NCI-H82 (cell line): ENCODE results near the gene RAP1GAP.

Experiments
- DNase-seq: peaks from one replicate; lab custom pipeline; 2025; lab: John Stamatoyannopoulos, UW

RAP1GAP gene

GRCh38 chr1:21625390-21626190 lies 43.6 kb downstream of the RAP1GAP start:
- DNase-seq: no peak

DNA sequence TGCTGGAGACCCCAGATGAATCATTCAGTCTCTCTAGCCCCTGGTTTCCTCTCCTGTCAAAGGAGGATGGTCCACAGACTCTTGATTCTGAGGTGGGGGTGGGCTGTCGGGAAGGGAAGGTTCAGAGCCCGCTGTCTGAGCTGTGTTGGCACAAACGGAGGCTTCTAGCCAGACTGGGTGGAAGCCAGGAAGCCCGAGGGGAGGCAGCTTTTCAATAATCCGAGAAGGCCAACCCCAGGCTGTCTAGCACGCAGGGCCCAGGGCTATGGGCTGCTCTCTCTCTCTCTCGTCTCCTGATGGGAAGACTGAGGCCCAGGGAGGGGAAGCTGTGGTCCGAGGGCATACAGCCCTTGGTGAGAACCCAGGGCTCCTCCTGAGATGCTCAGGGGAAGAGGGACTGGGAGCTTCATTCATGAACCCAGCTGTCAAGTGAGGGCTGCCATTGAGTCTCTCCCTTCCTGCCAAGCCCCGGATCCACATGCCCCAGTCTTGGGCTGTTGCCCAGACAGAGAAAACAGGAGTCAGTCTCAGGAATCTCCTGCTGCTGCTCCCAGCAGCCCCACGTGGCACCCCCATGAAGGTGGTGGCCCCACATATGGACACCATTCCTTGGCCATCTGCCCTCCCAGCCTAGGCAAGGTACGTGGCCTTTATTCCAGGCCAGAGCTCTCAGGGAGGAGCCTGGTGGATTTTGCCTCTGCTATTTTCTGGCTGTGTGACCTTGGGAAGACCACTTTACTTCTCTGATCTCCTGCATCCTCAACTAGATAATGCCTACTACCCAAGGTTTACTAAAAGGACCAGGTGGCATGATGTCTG lies 44.4 kb downstream of the RAP1GAP start:
- DNase-seq: no peak

GRCh38 chr1:21623410-21623961 lies 45.7 kb downstream of the RAP1GAP start:
- DNase-seq: no peak

GRCh38 chr1:21622466-21623315 lies 46.5 kb downstream of the RAP1GAP start:
- no peak for DNase-seq

DNA sequence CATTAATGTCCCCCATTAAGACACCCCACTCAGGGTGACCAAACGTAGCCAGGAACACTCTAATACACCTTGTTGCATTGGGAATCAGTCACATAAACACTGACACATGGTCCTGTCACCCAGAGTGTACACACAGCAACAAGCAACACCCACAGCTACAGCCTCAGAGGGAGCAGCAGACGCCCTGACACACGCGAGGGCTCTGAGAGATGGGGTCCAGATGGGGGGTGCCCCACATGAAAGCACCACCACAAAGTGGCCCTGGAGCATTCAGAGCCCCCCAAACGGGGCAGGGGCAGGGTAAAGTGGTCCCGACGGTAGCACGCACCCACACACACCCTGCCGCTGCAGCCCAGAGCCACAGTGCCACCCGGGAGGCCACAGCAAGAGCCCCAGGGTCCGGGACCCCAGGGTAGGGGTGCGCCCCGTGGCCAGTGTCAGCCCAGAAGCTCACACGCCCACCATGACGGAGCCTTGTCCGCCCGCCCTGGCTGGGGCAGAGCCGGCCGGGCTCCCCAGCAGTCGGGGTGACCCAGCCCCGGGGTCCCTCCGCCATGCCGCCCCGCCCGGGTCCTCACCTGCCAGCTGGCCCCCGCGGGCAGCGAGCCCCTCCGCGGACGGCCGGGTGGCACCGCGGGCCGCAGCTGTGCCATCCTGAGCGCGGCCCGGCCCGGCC lies 47.3 kb downstream of the RAP1GAP start:
- no peak for DNase-seq

DNA sequence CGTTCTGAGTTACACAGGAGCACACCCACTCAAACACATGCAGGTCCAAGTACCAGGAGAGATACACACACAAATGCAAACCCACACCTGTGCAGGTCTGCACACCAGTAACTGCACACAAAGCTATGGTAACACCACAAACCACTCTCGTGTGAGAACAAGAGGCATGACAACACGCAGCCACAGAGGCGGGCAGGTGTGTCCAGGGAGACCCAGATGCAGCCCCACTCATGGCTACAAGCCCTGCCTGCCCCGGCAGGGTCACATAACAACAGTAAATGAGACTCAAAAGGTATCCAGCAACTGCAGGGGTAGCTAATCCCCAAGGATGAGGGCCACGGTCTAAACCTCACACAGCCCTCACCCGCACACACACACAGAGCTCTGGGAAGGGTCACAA lies 48.1 kb downstream of the RAP1GAP start:
- DNase-seq: no peak

- no peak for DNase-seq
Observed at GRCh38 chr1:21620496-21620895, 48.7 kb downstream of the RAP1GAP start.

DNA sequence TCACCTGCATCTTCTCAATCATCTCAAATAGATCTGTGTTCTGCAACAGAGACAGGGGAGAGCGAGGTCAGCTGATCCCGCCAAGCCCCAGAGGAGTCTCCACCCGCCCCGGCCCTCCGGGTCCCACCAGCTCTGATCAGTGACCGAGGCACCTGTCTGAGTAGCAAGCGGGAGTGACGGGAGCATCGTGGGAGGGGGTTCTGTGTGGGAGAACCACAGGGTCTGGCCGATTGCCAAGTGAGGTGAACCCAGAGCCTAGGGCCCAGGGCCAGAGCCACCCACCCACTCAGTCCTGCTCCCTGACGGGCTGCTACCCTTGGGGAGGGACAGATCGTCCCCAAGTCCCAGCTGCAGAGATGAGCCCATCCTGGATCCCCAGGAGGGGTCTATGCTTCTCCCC lies 49.1 kb downstream of the RAP1GAP start:
- DNase-seq: no peak

- no peak for DNase-seq
Observed at GRCh38 chr1:21619375-21619947, 49.7 kb downstream of the RAP1GAP start.

GRCh38 chr1:21618561-21619374 lies 50.4 kb downstream of the RAP1GAP start:
- no peak for DNase-seq

- DNase-seq: no peak
Observed at GRCh38 chr1:21618059-21618458, 51.1 kb downstream of the RAP1GAP start.

DNA sequence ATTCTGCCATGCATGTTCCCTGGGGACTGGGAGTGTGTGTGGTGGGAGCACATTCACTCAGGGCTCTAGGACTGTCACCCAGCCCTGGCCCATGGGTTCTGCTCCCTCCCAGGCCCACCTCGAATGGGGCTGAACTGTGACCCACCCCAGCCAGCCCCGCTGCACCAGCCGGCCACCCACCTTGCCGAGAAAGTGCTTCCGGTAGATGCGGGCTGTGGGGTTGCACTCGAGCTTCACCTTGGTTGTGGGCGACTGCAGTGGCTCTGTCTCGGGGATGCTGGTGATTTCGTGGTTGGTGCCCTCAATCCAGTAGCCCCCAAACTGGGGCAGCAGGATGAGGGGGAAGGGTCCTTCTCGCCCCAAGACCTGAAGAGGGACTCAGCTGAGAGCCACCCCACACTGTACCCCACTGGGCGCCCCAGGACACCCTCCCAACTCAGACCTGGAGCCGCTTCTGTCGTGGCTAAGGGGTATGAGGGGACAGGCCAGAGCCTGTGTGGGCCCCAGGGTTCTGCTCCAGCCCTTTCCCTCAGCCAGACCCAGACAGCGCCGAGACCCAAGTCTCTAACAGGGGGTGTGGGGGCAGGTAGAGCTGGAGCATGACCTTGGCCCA lies 51.9 kb downstream of the RAP1GAP start:
- DNase-seq: no peak

GRCh38 chr1:21616372-21616771 lies 52.8 kb downstream of the RAP1GAP start:
- no peak for DNase-seq

- DNase-seq: no peak
Observed at GRCh38 chr1:21614419-21615115, 54.6 kb downstream of the RAP1GAP start.

DNA sequence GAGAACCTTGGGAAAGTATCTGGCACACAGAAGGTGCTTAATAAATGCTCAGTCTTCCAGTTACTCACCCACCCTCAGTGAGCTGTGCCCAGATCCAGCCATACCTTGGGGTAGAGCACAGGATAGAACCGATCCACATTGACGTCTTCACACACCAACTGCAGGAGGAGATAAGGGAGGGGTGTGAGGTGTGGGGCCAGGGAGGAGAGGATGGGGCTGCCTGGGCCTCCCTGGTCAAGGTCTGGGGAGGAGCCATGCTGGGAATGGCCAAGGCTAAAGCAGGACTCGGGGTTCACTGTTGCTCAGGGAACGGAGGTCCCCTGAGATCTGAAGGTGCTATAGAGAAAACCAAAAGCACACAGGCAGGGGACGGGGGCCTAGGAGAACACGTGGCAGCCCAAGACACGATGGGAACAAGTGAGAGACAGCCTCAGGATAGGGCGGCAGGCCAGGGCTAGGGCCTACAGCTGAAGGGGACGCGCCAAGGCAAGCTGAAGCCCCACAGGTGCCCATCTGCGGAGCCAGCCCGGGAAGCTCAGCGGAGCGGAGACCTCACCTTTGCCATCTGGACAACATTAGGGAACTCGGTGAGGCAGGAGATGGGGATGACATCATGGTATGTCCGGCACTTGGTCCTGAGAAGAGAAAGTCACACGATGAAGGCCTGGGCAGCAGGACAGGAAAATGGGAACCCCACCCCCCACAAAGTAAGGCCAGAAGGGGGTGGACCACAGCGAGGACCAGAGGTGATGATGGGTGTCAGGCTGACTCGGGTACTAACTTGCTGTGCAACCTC lies 55.9 kb downstream of the RAP1GAP start:
- no peak for DNase-seq

- no peak for DNase-seq
Observed at GRCh38 chr1:21612057-21612456, 57.1 kb downstream of the RAP1GAP start.

- no peak for DNase-seq
Observed at GRCh38 chr1:21610989-21611785, 58.0 kb downstream of the RAP1GAP start.
